Measurements from ENCODE around the gene CASKIN2. TPM values are rescaled to one million over a fixed set of nuclear protein-coding genes. Genes with fewer than 3 reads are reported as not detected.
A peak's percentile ranks its signal among the peaks of the same experiment; 100 is the strongest.

CASKIN2 gene
- total RNA-seq, 1 donor from 2014 or later, result 34.3 TPM

- Histone ChIP-seq H3K9me3 (replicated peaks) (no peaks in the 10 kb centered on the region), H3K4me3 (no peak overlapping the region), H3K4me1 (peaks cover 39% of the 10 kb centered on the region), H3K36me3 (peaks cover 13% of the 10 kb centered on the region), H3K27ac (replicated peaks) (no peak overlapping the region), H3K27me3 (ENCODE audit: low read depth) (no peaks in the 10 kb centered on the region)
- intact Hi-C loops (cut with micrococcal nuclease), result loop anchor here (10.0 kb wide), 1 partner anchor 94 kb away; no protein-coding TSS in a partner anchor
- DNase-seq, result no peak
- no peak for TF ChIP-seq CTCF (IDR thresholded peaks at IDR 0.05; ENCODE audit: borderline replicate concordance)
Measured at GRCh38 chr17:75518983-75519537, 3.7 kb upstream of the CASKIN2 start.

GRCh38 chr17:75518201-75518600 lies 2.9 kb upstream of the CASKIN2 start:
- Histone ChIP-seq H3K4me3 (no peak overlapping the region), H3K27ac (replicated peaks) (no peak overlapping the region), H3K27me3 (ENCODE audit: low read depth) (no peaks in the 10 kb centered on the region), H3K9me3 (replicated peaks) (no peaks in the 10 kb centered on the region), H3K36me3 (peaks cover 21% of the 10 kb centered on the region), H3K4me1 (peaks cover 48% of the 10 kb centered on the region)
- no peak for DNase-seq
- no peak for TF ChIP-seq CTCF (IDR thresholded peaks at IDR 0.05; ENCODE audit: borderline replicate concordance)
- intact Hi-C loops (cut with micrococcal nuclease), result loop anchor here (10.0 kb wide), 1 partner anchor 93 kb away; no protein-coding TSS in a partner anchor

- no peaks in the 10 kb centered on the region for H3K9me3 ChIP-seq (replicated peaks)
- H3K4me3 ChIP-seq, result peak overlapping the region; percentile 95
- no peak for DNase-seq
- no peaks in the 10 kb centered on the region for H3K27me3 ChIP-seq (ENCODE audit: low read depth)
- TF ChIP-seq CTCF (IDR thresholded peaks at IDR 0.05; ENCODE audit: borderline replicate concordance), result no peak
- intact Hi-C loops (cut with micrococcal nuclease), result loop anchor here (10.0 kb wide), 1 partner anchor 93 kb away; no protein-coding TSS in a partner anchor
- peak overlapping the region; percentile 96 for H3K27ac ChIP-seq (replicated peaks)
- peaks cover 27% of the 10 kb centered on the region for H3K36me3 ChIP-seq
- H3K4me1 ChIP-seq, result peaks cover 56% of the 10 kb centered on the region
Measured at GRCh38 chr17:75517297-75517865, 2.0 kb upstream of the CASKIN2 start.

GRCh38 chr17:75516619-75517296 lies 1.4 kb upstream of the CASKIN2 start:
- peak overlapping the region; percentile 96 for H3K27ac ChIP-seq (replicated peaks)

GRCh38 chr17:75516255-75516618 lies 900 bp upstream of the CASKIN2 start, which contains the start of gene TSEN54:
TSS of gene TSEN54 (plus strand) at chr17:75516528. CDS start at chr17:75516561, 33 bp downstream.
- Histone ChIP-seq H3K36me3 (peaks cover 21% of the 10 kb centered on the region), H3K4me3 (peak within 1 kb of the TSS; percentile 95), H3K9me3 (replicated peaks) (no peaks in the 10 kb centered on the region), H3K27me3 (ENCODE audit: low read depth) (no peaks in the 10 kb centered on the region), H3K4me1 (peaks cover 67% of the 10 kb centered on the region), H3K27ac (replicated peaks) (peak within 1 kb of the TSS; percentile 96)
- TF ChIP-seq CTCF (IDR thresholded peaks at IDR 0.05; ENCODE audit: borderline replicate concordance), result no peak
- intact Hi-C loops (cut with micrococcal nuclease), result loop anchor here (10.0 kb wide), 1 partner anchor 91 kb away; no protein-coding TSS in a partner anchor
- peak; percentile 97 for DNase-seq

More at GRCh38 chr17:75516619-75517296, 1.4 kb upstream of the CASKIN2 start:
- no peak for DNase-seq
- peak overlapping the region; percentile 95 for H3K4me3 ChIP-seq
- intact Hi-C loops (cut with micrococcal nuclease), result loop anchor here (10.0 kb wide), 1 partner anchor 92 kb away; no protein-coding TSS in a partner anchor
- H3K27me3 ChIP-seq (ENCODE audit: low read depth), result no peaks in the 10 kb centered on the region
- TF ChIP-seq CTCF (IDR thresholded peaks at IDR 0.05; ENCODE audit: borderline replicate concordance), result no peak
- H3K9me3 ChIP-seq (replicated peaks), result no peaks in the 10 kb centered on the region
- peaks cover 62% of the 10 kb centered on the region for H3K4me1 ChIP-seq
- peaks cover 25% of the 10 kb centered on the region for H3K36me3 ChIP-seq
